SU-DHL-6 (cell line): Measurements from ENCODE around the gene BAX.

Experiments used
- H2AFZ ChIP-seq: fragments of 200-600 bp; sonication (generic); 2 replicates; pipeline ENCODE4 v1.6.1; 2014; ENCODE audit warnings: low read depth, mild to moderate bottlenecking, moderate library complexity, mixed read lengths, antibody characterized with exemption, low read length; ENCODE audit not compliant: severe bottlenecking
- H3F3A ChIP-seq: fragments of 200-600 bp; shearing (Covaris generic); 2 replicates; pipeline ENCODE4 v1.6.0; 2016; ENCODE audit warnings: antibody characterized with exemption, mild to moderate bottlenecking; ENCODE audit not compliant: insufficient read depth
- H3K27ac ChIP-seq: fragments of 200-600 bp; sonication (generic); 2 replicates; pipeline ENCODE4 v1.5.1; 2016; ENCODE audit warnings: low read depth, mild to moderate bottlenecking, low read length, moderate library complexity, mixed read lengths
- H3K27me3 ChIP-seq: fragments of 200-600 bp; sonication (generic), shearing (Covaris generic); 2 replicates; pipeline ENCODE4 v1.6.0; 2014; ENCODE audit warnings: mild to moderate bottlenecking, low read length
- H3K36me3 ChIP-seq: fragments of 200-600 bp; sonication (generic); 2 replicates; pipeline ENCODE4 v1.6.1; 2014; ENCODE audit warnings: mild to moderate bottlenecking, low read length, mixed read lengths
- H3K4me2 ChIP-seq: fragments of 300-600, 200-600 bp; shearing (Covaris generic), sonication (generic); 2 replicates; pipeline ENCODE4 v1.6.0; 2014; ENCODE audit warnings: low read length, low read depth, mild to moderate bottlenecking; ENCODE audit not compliant: poor library complexity, severe bottlenecking
- H3K4me3 ChIP-seq: fragments of 200-600 bp; sonication (generic); 2 replicates; pipeline ENCODE4 v1.5.1; 2014; ENCODE audit warnings: antibody characterized with exemption, low read length, mild to moderate bottlenecking, mixed read lengths; ENCODE audit not compliant: insufficient read depth, poor library complexity, severe bottlenecking
- H3K79me2 ChIP-seq: fragments of 200-600 bp; sonication (generic); 2 replicates; pipeline ENCODE4 v1.6.1; 2014; ENCODE audit warnings: mild to moderate bottlenecking, low read length, moderate library complexity; ENCODE audit not compliant: insufficient read depth
- H3K9ac ChIP-seq: fragments of 200-600 bp; sonication (generic); 2 replicates; pipeline ENCODE4 v1.7.0; 2014; ENCODE audit warnings: mild to moderate bottlenecking, low read length
- H3K9me2 ChIP-seq: fragments of 200-600 bp; sonication (generic); replicated peaks from 2 replicates; pipeline ENCODE4 v1.6.1; 2014; ENCODE audit warnings: low read length; ENCODE audit not compliant: insufficient read depth
- H3K9me3 ChIP-seq: fragments of 200-600 bp; sonication (generic); 2 replicates; pipeline ENCODE4 v1.6.1; 2014; ENCODE audit warnings: low read length, mixed read lengths; ENCODE audit not compliant: insufficient read depth
- H4K20me1 ChIP-seq: fragments of 200-600 bp; sonication (generic); 2 replicates; pipeline ENCODE4 v1.6.1; 2014; ENCODE audit warnings: low read depth, mild to moderate bottlenecking, antibody characterized with exemption, low read length, moderate library complexity, mixed read lengths
- EZH2phosphoT487 ChIP-seq: fragments of 200-600 bp; sonication (generic), shearing (Covaris generic); conservative IDR thresholded peaks from 2 replicates; pipeline ENCODE4 v1.6.1; 2018; ENCODE audit warnings: mild to moderate bottlenecking, antibody characterized with exemption, low read length, moderate library complexity, mixed read lengths
- TF ChIP-seq, protein P1 (sequence below): fragments of 200-600 bp; sonication (generic); IDR thresholded peaks from one replicate; pipeline ENCODE4 v1.5.1; 2017; ENCODE audit warnings: antibody characterized with exemption, mild to moderate bottlenecking, low read length, moderate library complexity; ENCODE audit not compliant: insufficient read depth, poor library complexity, severe bottlenecking

Gene BAX

GRCh38 chr19:48914181-48914580 is 40.5 kb upstream of the BAX start:
- Histone ChIP-seq H4K20me1 (no peaks in the 10 kb centered on the region), H3K27ac (no peak overlapping the region), H3K9me2 (no peaks in the 10 kb centered on the region), H2AFZ (no peak overlapping the region), H3K36me3 (0 out of 2 replicates have a peak, but pooled peaks cover 5% of the 10 kb centered on the region), H3K9ac (no peak overlapping the region), H3K79me2 (no peaks in the 10 kb centered on the region), H3K9me3 (no peaks in the 10 kb centered on the region), H3F3A (peaks cover 11% of the 10 kb centered on the region), H3K4me3 (no peak overlapping the region), H3K27me3 (no peaks in the 10 kb centered on the region), H3K4me2 (no peak overlapping the region)
- no peak for TF ChIP-seq EZH2phosphoT487
- TF ChIP-seq, protein P1, sequence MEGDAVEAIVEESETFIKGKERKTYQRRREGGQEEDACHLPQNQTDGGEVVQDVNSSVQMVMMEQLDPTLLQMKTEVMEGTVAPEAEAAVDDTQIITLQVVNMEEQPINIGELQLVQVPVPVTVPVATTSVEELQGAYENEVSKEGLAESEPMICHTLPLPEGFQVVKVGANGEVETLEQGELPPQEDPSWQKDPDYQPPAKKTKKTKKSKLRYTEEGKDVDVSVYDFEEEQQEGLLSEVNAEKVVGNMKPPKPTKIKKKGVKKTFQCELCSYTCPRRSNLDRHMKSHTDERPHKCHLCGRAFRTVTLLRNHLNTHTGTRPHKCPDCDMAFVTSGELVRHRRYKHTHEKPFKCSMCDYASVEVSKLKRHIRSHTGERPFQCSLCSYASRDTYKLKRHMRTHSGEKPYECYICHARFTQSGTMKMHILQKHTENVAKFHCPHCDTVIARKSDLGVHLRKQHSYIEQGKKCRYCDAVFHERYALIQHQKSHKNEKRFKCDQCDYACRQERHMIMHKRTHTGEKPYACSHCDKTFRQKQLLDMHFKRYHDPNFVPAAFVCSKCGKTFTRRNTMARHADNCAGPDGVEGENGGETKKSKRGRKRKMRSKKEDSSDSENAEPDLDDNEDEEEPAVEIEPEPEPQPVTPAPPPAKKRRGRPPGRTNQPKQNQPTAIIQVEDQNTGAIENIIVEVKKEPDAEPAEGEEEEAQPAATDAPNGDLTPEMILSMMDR = no peak

DNA sequence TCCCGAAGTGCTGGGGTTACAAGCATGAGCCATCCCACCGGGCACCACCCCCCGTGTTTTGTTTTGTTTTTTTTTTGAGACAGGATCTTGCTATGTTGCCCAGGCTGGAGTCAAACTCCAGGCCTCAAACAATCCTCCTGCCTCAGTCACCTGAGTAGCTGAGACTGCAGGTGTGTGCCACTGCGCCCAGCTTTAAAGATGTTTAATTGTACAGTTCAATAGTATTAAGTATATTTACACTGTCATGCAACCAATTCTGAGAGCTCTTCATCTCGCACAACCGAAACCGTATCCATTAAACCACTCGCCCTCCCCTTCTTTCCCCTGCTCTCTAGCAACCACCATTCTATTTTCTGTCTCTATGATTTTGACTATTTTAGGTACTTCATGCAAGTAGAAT is 38.9 kb upstream of the BAX start:
- H3F3A ChIP-seq = peaks cover 7% of the 10 kb centered on the region; the same call in 1 of the 2 replicates
- TF ChIP-seq, protein P1 = no peak
- no peak for TF ChIP-seq EZH2phosphoT487
- H3K4me3 ChIP-seq = no peak overlapping the region
- 0 out of 2 replicates have a peak, but pooled peaks cover 3% of the 10 kb centered on the region for H3K36me3 ChIP-seq
- H2AFZ ChIP-seq = no peak overlapping the region
- no peaks in the 10 kb centered on the region for H4K20me1 ChIP-seq
- H3K9me3 ChIP-seq = no peaks in the 10 kb centered on the region
- H3K9me2 ChIP-seq = no peaks in the 10 kb centered on the region
- no peak overlapping the region for H3K4me2 ChIP-seq
- H3K27ac ChIP-seq = no peak overlapping the region
- H3K9ac ChIP-seq = no peak overlapping the region
- H3K27me3 ChIP-seq = no peaks in the 10 kb centered on the region
- H3K79me2 ChIP-seq = no peaks in the 10 kb centered on the region

GRCh38 chr19:48918071-48918470 is 36.6 kb upstream of the BAX start:
- H3K27me3 ChIP-seq = no peaks in the 10 kb centered on the region
- peak overlapping the region; percentile 21 for H3K4me3 ChIP-seq
- H3F3A ChIP-seq = peaks cover 7% of the 10 kb centered on the region; the same call in 1 of the 2 replicates
- no peak overlapping the region for H2AFZ ChIP-seq
- H3K27ac ChIP-seq = peak overlapping the region; percentile 75
- no peaks in the 10 kb centered on the region for H3K79me2 ChIP-seq
- H3K9ac ChIP-seq = peak overlapping the region; percentile 43
- TF ChIP-seq, protein P1 = no peak
- no peak for TF ChIP-seq EZH2phosphoT487
- no peaks in the 10 kb centered on the region for H4K20me1 ChIP-seq
- H3K4me2 ChIP-seq = peak overlapping the region; percentile 41
- H3K9me3 ChIP-seq = no peaks in the 10 kb centered on the region
- no peaks in the 10 kb centered on the region for H3K36me3 ChIP-seq
- H3K9me2 ChIP-seq = no peaks in the 10 kb centered on the region
